Occipital lobe (tissue), 1 donor: Measurements from ENCODE around the gene MGST1. TPM values are rescaled to one million over a fixed set of nuclear protein-coding genes. Genes with fewer than 3 reads are reported as not detected.

Experiments used
- total RNA-seq: library from RNA; depleted of rRNA; stranded (reverse); fragments of >200 nt; gene quantifications from one replicate; pipeline ENCODE4 v1.2.3, GENCODE V29; 2014

MGST1 gene
- total RNA-seq, 1 donor from 2014 or later, result 0.31 TPM

Other genes starting within 250 kb of the MGST1 start
- not detected for gene SLC15A5, start 70.0 kb upstream of the MGST1 start, total RNA-seq